ENCODE measurements around the gene AGAP1. TPM values are rescaled to one million over a fixed set of nuclear protein-coding genes. Genes with fewer than 3 reads are reported as not detected.

Gene AGAP1
- total RNA-seq, 1 donor from 2014 or later = 44.0 TPM

- H3K4me3 Mint-ChIP-seq = no peak overlapping the region
- DNase-seq (ENCODE audit: low spot score in 2 of 2, unreplicated experiment in 2 of 2) = no peak
- peaks cover 11% of the 10 kb centered on the region for H3K36me3 Mint-ChIP-seq
- no peak for TF ChIP-seq CTCF (IDR thresholded peaks at IDR 0.05; ENCODE audit: unreplicated experiment)
- peaks cover 11% of the 10 kb centered on the region for H3K4me1 Mint-ChIP-seq
- H3K27me3 Mint-ChIP-seq (ENCODE audit: low read depth) = no peaks in the 10 kb centered on the region
- H3K27ac Mint-ChIP-seq = no peak overlapping the region
- no peaks in the 10 kb centered on the region for H3K9me3 Mint-ChIP-seq
These were observed 340.3 kb downstream of the AGAP1 start for GRCh38 chr2:235833971-235834620.

GRCh38 chr2:235834781-235835180 lies 340.9 kb downstream of the AGAP1 start:
- H3K4me1 Mint-ChIP-seq = peaks cover 11% of the 10 kb centered on the region
- no peak overlapping the region for H3K4me3 Mint-ChIP-seq
- no peak for DNase-seq (ENCODE audit: low spot score in 2 of 2, unreplicated experiment in 2 of 2)
- no peak for TF ChIP-seq CTCF (IDR thresholded peaks at IDR 0.05; ENCODE audit: unreplicated experiment)
- no peak overlapping the region for H3K27ac Mint-ChIP-seq
- peaks cover 7% of the 10 kb centered on the region for H3K36me3 Mint-ChIP-seq
- no peaks in the 10 kb centered on the region for H3K27me3 Mint-ChIP-seq (ENCODE audit: low read depth)
- no peaks in the 10 kb centered on the region for H3K9me3 Mint-ChIP-seq

GRCh38 chr2:235835810-235836209 lies 342.0 kb downstream of the AGAP1 start:
- H3K27me3 Mint-ChIP-seq (ENCODE audit: low read depth) = no peaks in the 10 kb centered on the region
- peaks cover 7% of the 10 kb centered on the region for H3K36me3 Mint-ChIP-seq
- peaks cover 11% of the 10 kb centered on the region for H3K4me1 Mint-ChIP-seq
- no peak overlapping the region for H3K27ac Mint-ChIP-seq
- TF ChIP-seq CTCF (IDR thresholded peaks at IDR 0.05; ENCODE audit: unreplicated experiment) = no peak
- H3K4me3 Mint-ChIP-seq = no peak overlapping the region
- no peaks in the 10 kb centered on the region for H3K9me3 Mint-ChIP-seq
- DNase-seq (ENCODE audit: low spot score in 2 of 2, unreplicated experiment in 2 of 2) = no peak

- peaks cover 11% of the 10 kb centered on the region for H3K4me1 Mint-ChIP-seq
- H3K9me3 Mint-ChIP-seq = no peaks in the 10 kb centered on the region
- H3K27me3 Mint-ChIP-seq (ENCODE audit: low read depth) = no peaks in the 10 kb centered on the region
- TF ChIP-seq CTCF (IDR thresholded peaks at IDR 0.05; ENCODE audit: unreplicated experiment) = no peak
- H3K27ac Mint-ChIP-seq = no peak overlapping the region
- peaks cover 7% of the 10 kb centered on the region for H3K36me3 Mint-ChIP-seq
- no peak for DNase-seq (ENCODE audit: low spot score in 2 of 2, unreplicated experiment in 2 of 2)
- no peak overlapping the region for H3K4me3 Mint-ChIP-seq
These were observed 342.7 kb downstream of the AGAP1 start for GRCh38 chr2:235836491-235836911.

- Mint-ChIP-seq H3K36me3 (peaks cover 1% of the 10 kb centered on the region), H3K27me3 (ENCODE audit: low read depth) (no peaks in the 10 kb centered on the region), H3K9me3 (no peaks in the 10 kb centered on the region), H3K4me3 (no peak overlapping the region), H3K27ac (no peak overlapping the region), H3K4me1 (peaks cover 11% of the 10 kb centered on the region)
- DNase-seq (ENCODE audit: low spot score in 2 of 2, unreplicated experiment in 2 of 2) = no peak
- no peak for TF ChIP-seq CTCF (IDR thresholded peaks at IDR 0.05; ENCODE audit: unreplicated experiment)
These were observed 345.4 kb downstream of the AGAP1 start for GRCh38 chr2:235839226-235839625.

Data from mesothelial cell of epicardium (in vitro differentiated cells).